SK-N-SH (cell line): ENCODE results near the gene PDE4B.

ENCODE experiments used
- EP300 ChIP-seq, 2 experiments: IDR thresholded peaks; 2 replicates each; pipeline versions ENCODE4 v1.4.0 to v1.6.1; 2012; ENCODE audit warnings: borderline replicate concordance in 1 of 2, low read depth in 1 of 2, low read length in 1 of 2
- JUND ChIP-seq: IDR thresholded peaks from 2 replicates; pipeline ENCODE4 v1.4.0; 2012
- RAD21 ChIP-seq: IDR thresholded peaks from 2 replicates; pipeline ENCODE4 v1.6.1; 2012; ENCODE audit warnings: mild to moderate bottlenecking, low read length
- TAF1 ChIP-seq: IDR thresholded peaks from 2 replicates; pipeline ENCODE4 v1.6.1; 2012; ENCODE audit warnings: low read depth, mild to moderate bottlenecking, low read length, moderate library complexity, borderline replicate concordance
- TCF12 ChIP-seq: IDR thresholded peaks from 2 replicates; pipeline ENCODE4 v1.4.0; 2012
- TF ChIP-seq, protein P1 (sequence below): IDR thresholded peaks from 2 replicates; pipeline ENCODE4 v1.4.0; 2012; ENCODE audit warnings: low read depth
- TF ChIP-seq, protein P2 (sequence below): fragments of 200-600 bp; sonication (generic); IDR thresholded peaks from 2 replicates; pipeline ENCODE4 v1.6.1; 2017; ENCODE audit warnings: antibody characterized with exemption, mild to moderate bottlenecking, moderate library complexity

DNA sequence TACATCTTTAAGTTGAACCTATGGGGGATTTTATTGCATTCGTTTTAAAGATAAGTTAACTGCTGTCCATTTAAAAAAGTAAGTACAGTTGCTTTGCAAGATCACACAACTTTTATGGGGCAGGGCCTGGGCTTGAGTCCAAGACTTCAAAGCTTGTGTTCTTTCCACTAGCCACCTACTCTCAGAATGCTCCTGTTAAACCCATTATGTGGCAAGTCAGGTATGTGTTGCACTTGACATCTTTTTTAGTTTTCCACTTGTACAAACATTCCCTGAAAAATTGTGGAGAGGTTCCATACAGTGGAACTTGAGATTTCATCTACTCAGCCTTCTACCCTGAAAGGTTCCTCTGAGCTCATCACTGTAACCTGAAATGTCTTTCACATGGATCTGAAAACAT, 505.8 kb downstream of the PDE4B start:
- TF ChIP-seq, protein P1, sequence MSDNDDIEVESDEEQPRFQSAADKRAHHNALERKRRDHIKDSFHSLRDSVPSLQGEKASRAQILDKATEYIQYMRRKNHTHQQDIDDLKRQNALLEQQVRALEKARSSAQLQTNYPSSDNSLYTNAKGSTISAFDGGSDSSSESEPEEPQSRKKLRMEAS: no peak
- TF ChIP-seq, protein P2, sequence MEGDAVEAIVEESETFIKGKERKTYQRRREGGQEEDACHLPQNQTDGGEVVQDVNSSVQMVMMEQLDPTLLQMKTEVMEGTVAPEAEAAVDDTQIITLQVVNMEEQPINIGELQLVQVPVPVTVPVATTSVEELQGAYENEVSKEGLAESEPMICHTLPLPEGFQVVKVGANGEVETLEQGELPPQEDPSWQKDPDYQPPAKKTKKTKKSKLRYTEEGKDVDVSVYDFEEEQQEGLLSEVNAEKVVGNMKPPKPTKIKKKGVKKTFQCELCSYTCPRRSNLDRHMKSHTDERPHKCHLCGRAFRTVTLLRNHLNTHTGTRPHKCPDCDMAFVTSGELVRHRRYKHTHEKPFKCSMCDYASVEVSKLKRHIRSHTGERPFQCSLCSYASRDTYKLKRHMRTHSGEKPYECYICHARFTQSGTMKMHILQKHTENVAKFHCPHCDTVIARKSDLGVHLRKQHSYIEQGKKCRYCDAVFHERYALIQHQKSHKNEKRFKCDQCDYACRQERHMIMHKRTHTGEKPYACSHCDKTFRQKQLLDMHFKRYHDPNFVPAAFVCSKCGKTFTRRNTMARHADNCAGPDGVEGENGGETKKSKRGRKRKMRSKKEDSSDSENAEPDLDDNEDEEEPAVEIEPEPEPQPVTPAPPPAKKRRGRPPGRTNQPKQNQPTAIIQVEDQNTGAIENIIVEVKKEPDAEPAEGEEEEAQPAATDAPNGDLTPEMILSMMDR: no peak
- TF ChIP-seq TAF1: no peak
- no peak for TF ChIP-seq TCF12
- no peak for TF ChIP-seq JUND
- no peak for TF ChIP-seq RAD21
- TF ChIP-seq EP300 (IDR thresholded peaks at IDR 0.05; ENCODE audit: borderline replicate concordance in 1 of 2, low read depth in 1 of 2, low read length in 1 of 2): no peak
